ENCODE data around the gene PARN. TPM values are rescaled to one million over a fixed set of nuclear protein-coding genes. Genes with fewer than 3 reads are reported as not detected.

Gene PARN
- total RNA-seq, 1 experiment from 2014 or later, result 56.2 TPM

DNA sequence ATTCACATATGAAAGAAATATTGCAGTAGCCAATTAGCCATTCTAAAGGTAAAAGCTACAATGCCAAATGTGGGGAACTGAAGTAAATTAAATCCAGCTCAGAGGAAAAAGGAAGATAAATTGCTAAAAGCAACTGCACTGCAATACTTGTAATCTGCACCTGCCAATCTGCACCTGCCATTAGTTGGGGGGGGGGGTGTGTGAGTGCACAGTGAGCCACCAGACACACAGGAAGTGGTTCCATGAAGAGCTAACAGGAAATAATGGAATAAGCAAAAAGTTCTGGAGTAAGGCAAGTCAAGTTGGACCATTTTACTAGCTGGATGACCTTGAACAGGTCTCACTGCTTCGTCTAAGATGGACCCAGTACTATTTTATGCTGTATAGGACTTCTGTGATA lies 191.8 kb downstream of the PARN start:
- Histone ChIP-seq H3K4me1 (ENCODE audit: insufficient read depth, low read length) (no peaks in the 10 kb centered on the region), H3K4ac (ENCODE audit: low read depth, low read length) (no peak overlapping the region), H3K14ac (ENCODE audit: insufficient read depth, low read length) (no peak overlapping the region), H2BK20ac (ENCODE audit: low read depth, low read length, poor library complexity, severe bottlenecking) (no peak overlapping the region), H3K27me3 (ENCODE audit: insufficient read depth, low read length) (no peaks in the 10 kb centered on the region), H2AFZ (ENCODE audit: low read length) (no peak overlapping the region), H4K5ac (ENCODE audit: insufficient read length, low read depth, low read length) (no peak overlapping the region), H3K23ac (ENCODE audit: insufficient read length, low read depth, low read length) (no peak overlapping the region), H3T11ph (ENCODE audit: low read length) (no peak overlapping the region), H3K79me2 (ENCODE audit: insufficient read depth, low read length) (no peaks in the 10 kb centered on the region), H3K18ac (ENCODE audit: insufficient read length, low read depth, low read length) (no peak overlapping the region), H3K9me3 (ENCODE audit: control insufficient read depth, low read depth, low read length) (no peaks in the 10 kb centered on the region), H4K8ac (replicated peaks; ENCODE audit: insufficient read length, low read depth, low read length) (no peak overlapping the region), H3K27ac (ENCODE audit: insufficient read length, low read depth, low read length) (no peak overlapping the region), H3K4me2 (ENCODE audit: insufficient read depth, insufficient read length, low read length) (no peak overlapping the region), H4K91ac (ENCODE audit: insufficient read length, low read depth, low read length) (no peak overlapping the region), H2BK5ac (ENCODE audit: insufficient read length, low read length) (no peak overlapping the region), H3K79me1 (ENCODE audit: insufficient read depth, low read depth, low read length, poor library complexity, severe bottlenecking) (no peaks in the 10 kb centered on the region), H2BK120ac (ENCODE audit: low read depth, low read length, poor library complexity, severe bottlenecking) (no peak overlapping the region), H3K23me2 (ENCODE audit: insufficient read length, low read depth, low read length, poor library complexity, severe bottlenecking) (no peaks in the 10 kb centered on the region), H3K9ac (ENCODE audit: extremely low read depth, insufficient read length, low read length) (no peak overlapping the region), H3K56ac (ENCODE audit: insufficient read length, low read depth, low read length) (no peak overlapping the region), H2BK15ac (ENCODE audit: low read depth, low read length) (no peak overlapping the region), H4K20me1 (ENCODE audit: control insufficient read depth, insufficient read depth, insufficient read length) (no peaks in the 10 kb centered on the region), H2BK12ac (ENCODE audit: insufficient read length, low read depth, low read length) (no peak overlapping the region), H2AK5ac (ENCODE audit: insufficient read length, low read length) (no peak overlapping the region)
- Mint-ChIP-seq H3K27me3 (ENCODE audit: low read depth) (no peaks in the 10 kb centered on the region), H3K9me3 (no peaks in the 10 kb centered on the region), H3K4me1 (peaks cover 11 to 22% of the 10 kb centered on the region in 2 experiments), H3K27ac (peak overlapping the region in 1 of 3 experiments; percentile 72; a peak in 1 of 7 replicates), H3K36me3 (ENCODE audit: insufficient read depth in 1 of 3, low read depth in 3 of 3) (peaks cover 0 to 13% (median 4%) of the 10 kb centered on the region in 3 experiments; a peak in 4 of 7 replicates), H3K4me3 (no peak overlapping the region)
- TF ChIP-seq, protein P1, sequence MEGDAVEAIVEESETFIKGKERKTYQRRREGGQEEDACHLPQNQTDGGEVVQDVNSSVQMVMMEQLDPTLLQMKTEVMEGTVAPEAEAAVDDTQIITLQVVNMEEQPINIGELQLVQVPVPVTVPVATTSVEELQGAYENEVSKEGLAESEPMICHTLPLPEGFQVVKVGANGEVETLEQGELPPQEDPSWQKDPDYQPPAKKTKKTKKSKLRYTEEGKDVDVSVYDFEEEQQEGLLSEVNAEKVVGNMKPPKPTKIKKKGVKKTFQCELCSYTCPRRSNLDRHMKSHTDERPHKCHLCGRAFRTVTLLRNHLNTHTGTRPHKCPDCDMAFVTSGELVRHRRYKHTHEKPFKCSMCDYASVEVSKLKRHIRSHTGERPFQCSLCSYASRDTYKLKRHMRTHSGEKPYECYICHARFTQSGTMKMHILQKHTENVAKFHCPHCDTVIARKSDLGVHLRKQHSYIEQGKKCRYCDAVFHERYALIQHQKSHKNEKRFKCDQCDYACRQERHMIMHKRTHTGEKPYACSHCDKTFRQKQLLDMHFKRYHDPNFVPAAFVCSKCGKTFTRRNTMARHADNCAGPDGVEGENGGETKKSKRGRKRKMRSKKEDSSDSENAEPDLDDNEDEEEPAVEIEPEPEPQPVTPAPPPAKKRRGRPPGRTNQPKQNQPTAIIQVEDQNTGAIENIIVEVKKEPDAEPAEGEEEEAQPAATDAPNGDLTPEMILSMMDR (conservative IDR thresholded peaks at IDR 0.05), result no peak
- no CpG with 5 or more reads among the region's 1 CpG for WGBS (ENCODE audit: extremely low coverage, insufficient read length, low lambda C conversion rate)
- DNase-seq, result no peak
